Esophagus muscularis mucosa (tissue), 3 donors: Measurements from ENCODE around the gene BICDL1.
"Not testable (repeated sequence)": the region's sequence is repeated elsewhere in the genome, so short reads cannot be mapped to it uniquely, and the experiment has no call there.

ENCODE experiments used
- POLR2A ChIP-seq: fragments of 450-650 bp; IDR thresholded peaks from one replicate; pipeline ENCODE4 v1.6.1; 2017; ENCODE audit warnings: antibody characterized with exemption, moderate library complexity, mild to moderate bottlenecking, low read depth
- POLR2AphosphoS5 ChIP-seq, 2 donors: sonication (generic); formaldehyde crosslinking; IDR thresholded peaks; one replicate each; pipeline ENCODE4 v1.6.1; 2017; ENCODE audit warnings: antibody characterized with exemption in 2 of 2
- TF ChIP-seq, protein P1 (sequence below), 3 experiments: fragments of 200-600 bp in 2 of 3; fragments of 450-650 bp in 1 of 3; sonication (generic) in 2 of 3; IDR thresholded peaks; one replicate each; pipeline ENCODE4 v1.5.1; 2017 to 2019; ENCODE audit warnings: antibody characterized with exemption in 3 of 3, mild to moderate bottlenecking in 2 of 3, moderate library complexity in 1 of 3

DNA sequence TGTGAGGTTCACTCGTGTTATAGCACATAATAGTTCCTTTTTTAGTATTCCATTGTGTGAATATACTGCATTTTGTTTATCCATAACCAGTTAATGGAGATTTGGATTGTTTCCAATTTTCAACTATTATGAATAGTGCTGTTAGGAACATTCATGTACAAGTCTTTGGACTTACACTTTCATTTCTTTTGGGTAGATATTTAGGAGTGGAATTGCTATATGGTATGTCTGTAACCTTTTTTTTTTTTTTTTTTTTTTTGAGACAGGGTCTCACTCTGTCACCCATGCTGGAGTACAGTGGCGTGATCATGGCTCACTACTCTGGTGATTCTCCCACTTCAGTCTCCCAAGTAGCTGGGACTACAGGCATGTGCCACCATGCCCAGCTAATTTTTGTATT is 27.2 kb downstream of the BICDL1 start:
- TF ChIP-seq, protein P1, sequence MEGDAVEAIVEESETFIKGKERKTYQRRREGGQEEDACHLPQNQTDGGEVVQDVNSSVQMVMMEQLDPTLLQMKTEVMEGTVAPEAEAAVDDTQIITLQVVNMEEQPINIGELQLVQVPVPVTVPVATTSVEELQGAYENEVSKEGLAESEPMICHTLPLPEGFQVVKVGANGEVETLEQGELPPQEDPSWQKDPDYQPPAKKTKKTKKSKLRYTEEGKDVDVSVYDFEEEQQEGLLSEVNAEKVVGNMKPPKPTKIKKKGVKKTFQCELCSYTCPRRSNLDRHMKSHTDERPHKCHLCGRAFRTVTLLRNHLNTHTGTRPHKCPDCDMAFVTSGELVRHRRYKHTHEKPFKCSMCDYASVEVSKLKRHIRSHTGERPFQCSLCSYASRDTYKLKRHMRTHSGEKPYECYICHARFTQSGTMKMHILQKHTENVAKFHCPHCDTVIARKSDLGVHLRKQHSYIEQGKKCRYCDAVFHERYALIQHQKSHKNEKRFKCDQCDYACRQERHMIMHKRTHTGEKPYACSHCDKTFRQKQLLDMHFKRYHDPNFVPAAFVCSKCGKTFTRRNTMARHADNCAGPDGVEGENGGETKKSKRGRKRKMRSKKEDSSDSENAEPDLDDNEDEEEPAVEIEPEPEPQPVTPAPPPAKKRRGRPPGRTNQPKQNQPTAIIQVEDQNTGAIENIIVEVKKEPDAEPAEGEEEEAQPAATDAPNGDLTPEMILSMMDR (IDR thresholded peaks at IDR 0.05): not testable (repeated sequence)
- TF ChIP-seq POLR2AphosphoS5 (IDR thresholded peaks at IDR 0.05); POLR2A: not testable (repeated sequence)
